HG03175 (cell line): ENCODE results near the gene ZP1.

Source experiments
- ATAC-seq: cut with Tn5 transposase; IDR thresholded peaks from one replicate; pipeline ENCODE4 v1.9.1; 2021; ENCODE audit warnings: mild to moderate bottlenecking, moderate library complexity; ENCODE audit not compliant: unreplicated experiment

ZP1 gene

DNA sequence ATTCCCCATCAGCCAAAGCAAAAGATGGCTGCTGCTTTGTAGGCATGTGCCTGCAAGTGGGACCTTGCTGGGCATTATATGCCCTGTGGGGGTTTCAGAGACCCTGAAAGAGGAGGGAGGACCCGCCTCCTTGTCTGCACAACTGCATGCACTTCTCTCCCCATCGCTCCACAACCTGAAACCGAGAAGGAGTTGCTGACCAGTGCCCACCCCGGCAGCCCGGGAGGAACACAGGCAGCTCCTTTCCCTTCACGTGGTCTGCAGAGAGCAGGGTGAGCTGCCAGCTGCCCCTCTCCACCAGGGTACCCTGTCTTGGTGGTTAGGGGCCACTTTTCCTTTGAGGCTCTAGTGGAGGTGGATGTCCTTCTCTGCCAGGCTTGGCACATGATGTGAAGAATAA is 55.6 kb downstream of the ZP1 start:
- ATAC-seq, result no peak

- ATAC-seq, result no peak
Observed at GRCh38 chr11:60923326-60923725, 56.0 kb downstream of the ZP1 start.

GRCh38 chr11:60923800-60924109 is 56.4 kb downstream of the ZP1 start:
- ATAC-seq, result no peak

- no peak for ATAC-seq
Observed at GRCh38 chr11:60924110-60924905, 57.0 kb downstream of the ZP1 start, which contains the start of gene TMEM132A. TSS of gene TMEM132A (plus strand) at chr11:60924460. CDS start at chr11:60924634, 174 bp downstream.
